ENCODE data around the gene SLC2A10. TPM values are rescaled to one million over a fixed set of nuclear protein-coding genes. Genes with fewer than 3 reads are reported as not detected.

SLC2A10 gene
- total and polyA plus RNA-seq, 2 experiments from 2014 or later: 4.9 to 14.6 TPM

- peaks cover 4% of the 10 kb centered on the region for H3K27me3 Mint-ChIP-seq (ENCODE audit: insufficient read depth, low read depth, poor library complexity)
- DNase-seq (ENCODE audit: low spot score) (no peak), ATAC-seq (no peak)
- H3K4me1 Mint-ChIP-seq: no peaks in the 10 kb centered on the region; the same call in 2 of the 3 replicates
- no peaks in the 10 kb centered on the region for H3K4me1 ChIP-seq (ENCODE audit: insufficient read depth)
- H3K4me3 ChIP-seq: no peak overlapping the region
- H3K36me3 ChIP-seq (ENCODE audit: insufficient read depth): 0 out of 2 replicates have a peak, but pooled peaks cover 1% of the 10 kb centered on the region
- no peaks in the 10 kb centered on the region for H3K79me2 ChIP-seq (replicated peaks; ENCODE audit: insufficient read depth)
- H3F3A ChIP-seq (replicated peaks; ENCODE audit: low read depth): no peaks in the 10 kb centered on the region
- no peak overlapping the region for H3K4me2 ChIP-seq
- peaks cover 22% of the 10 kb centered on the region for H3K36me3 Mint-ChIP-seq (ENCODE audit: low read depth)
- H3K27ac Mint-ChIP-seq: no peak overlapping the region
- H3K9me3 Mint-ChIP-seq: peaks cover 8% of the 10 kb centered on the region; the same call in 2 of the 3 replicates
- no peak overlapping the region for H2AFZ ChIP-seq
- H3K27ac ChIP-seq (ENCODE audit: low read depth): no peak overlapping the region
- H4K20me1 ChIP-seq (replicated peaks; ENCODE audit: insufficient read depth): no peaks in the 10 kb centered on the region
- no peak for TF ChIP-seq CREB1 (CRISPR knock-in tag; IDR thresholded peaks at IDR 0.05; ENCODE audit: low read depth)
- TF ChIP-seq ZNF331 (CRISPR knock-in tag; IDR thresholded peaks at IDR 0.05; ENCODE audit: low read depth): no peak
- no peak for TF ChIP-seq NANOG (IDR thresholded peaks at IDR 0.05; ENCODE audit: borderline replicate concordance)
- TF ChIP-seq ZNF114 (CRISPR knock-in tag; IDR thresholded peaks at IDR 0.05): no peak
- TF ChIP-seq EZH2phosphoT487 (IDR thresholded peaks at IDR 0.05; ENCODE audit: unreplicated experiment): no peak
- TF ChIP-seq POLR2AphosphoS5 (IDR thresholded peaks at IDR 0.05; ENCODE audit: low read depth): no peak
- TF ChIP-seq REST (IDR thresholded peaks at IDR 0.05; ENCODE audit: unreplicated experiment): no peak
- TF ChIP-seq STAT1 (IDR thresholded peaks at IDR 0.05; ENCODE audit: unreplicated experiment): no peak
- H3K4me3 Mint-ChIP-seq: no peak overlapping the region
- H3K9me2 ChIP-seq (ENCODE audit: insufficient read depth): peaks cover 12% of the 10 kb centered on the region; the same call in 1 of the 2 replicates
- no peaks in the 10 kb centered on the region for H3K27me3 ChIP-seq (ENCODE audit: insufficient read depth)
These were observed 16.0 kb downstream of the SLC2A10 start for GRCh38 chr20:46725186-46726165.

- peak; percentile 71 for ATAC-seq
- H3F3A ChIP-seq (replicated peaks; ENCODE audit: low read depth): no peaks in the 10 kb centered on the region
- no peak overlapping the region for H2AFZ ChIP-seq
- Mint-ChIP-seq H3K4me3 (no peak overlapping the region), H3K4me1 (no peaks in the 10 kb centered on the region; the same call in 2 of the 3 replicates), H3K27me3 (ENCODE audit: insufficient read depth, low read depth, poor library complexity) (peaks cover 3% of the 10 kb centered on the region), H3K36me3 (ENCODE audit: low read depth) (peaks cover 22% of the 10 kb centered on the region), H3K27ac (no peak overlapping the region), H3K9me3 (no peaks in the 10 kb centered on the region)
- no peaks in the 10 kb centered on the region for H3K4me1 ChIP-seq (ENCODE audit: insufficient read depth)
- no peak overlapping the region for H3K4me2 ChIP-seq
- H3K9me2 ChIP-seq (ENCODE audit: insufficient read depth): no peaks in the 10 kb centered on the region
- H3K4me3 ChIP-seq: no peak overlapping the region
- no peaks in the 10 kb centered on the region for H3K36me3 ChIP-seq (ENCODE audit: insufficient read depth)
- no peaks in the 10 kb centered on the region; the same call in 1 of the 2 replicates for H4K20me1 ChIP-seq (replicated peaks; ENCODE audit: insufficient read depth)
- H3K27me3 ChIP-seq (ENCODE audit: insufficient read depth): no peaks in the 10 kb centered on the region
- H3K27ac ChIP-seq (ENCODE audit: low read depth): no peak overlapping the region
- peak; percentile 49 for DNase-seq (ENCODE audit: low spot score)
- H3K79me2 ChIP-seq (replicated peaks; ENCODE audit: insufficient read depth): no peaks in the 10 kb centered on the region
- TF ChIP-seq ETS1 (IDR thresholded peaks at IDR 0.05): no peak
- no peak for TF ChIP-seq JUNB (IDR thresholded peaks at IDR 0.05; ENCODE audit: unreplicated experiment)
- TF ChIP-seq REST (IDR thresholded peaks at IDR 0.05; ENCODE audit: unreplicated experiment): no peak
- TF ChIP-seq EZH2 (IDR thresholded peaks at IDR 0.05; ENCODE audit: low read depth, unreplicated experiment): no peak
- no peak for TF ChIP-seq STAT1 (IDR thresholded peaks at IDR 0.05; ENCODE audit: unreplicated experiment)
- TF ChIP-seq CTCF (conservative IDR thresholded peaks at IDR 0.05; ENCODE audit: low read depth in 2 of 2): no peak
- no peak for TF ChIP-seq ZNF331 (CRISPR knock-in tag; IDR thresholded peaks at IDR 0.05; ENCODE audit: low read depth)
- TF ChIP-seq EZH2phosphoT487 (IDR thresholded peaks at IDR 0.05; ENCODE audit: unreplicated experiment): no peak
- no peak for TF ChIP-seq ZNF114 (CRISPR knock-in tag; IDR thresholded peaks at IDR 0.05)
These were observed 22.3 kb downstream of the SLC2A10 start for GRCh38 chr20:46731770-46732169.

Measured in GM23338 (cell line).